T-helper 17 cell (primary cell): Measurements from ENCODE around the gene IL11. TPM values are rescaled to one million over a fixed set of nuclear protein-coding genes. Genes with fewer than 3 reads are reported as not detected.
"Not testable (repeated sequence)": the region's sequence is repeated elsewhere in the genome, so short reads cannot be mapped to it uniquely, and the experiment has no call there.

Experiments
- ATAC-seq: fragments of 150-1000 bp; cut with Tn5 transposase; 2 replicates; pipeline ENCODE4 v1.10.0; 2021; ENCODE audit warnings: mild to moderate bottlenecking, moderate library complexity
- DNase-seq, 3 donors: peaks; one replicate each; pipeline versions ENCODE4 v3.0.0 to v3.0.0-alpha.2; 2020 to 2021
- H3K9me3 ChIP-seq: one replicate; pipeline ENCODE4 v1.7.0; 2013; ENCODE audit warnings: low read length, mild to moderate bottlenecking; ENCODE audit not compliant: control insufficient read depth, poor library complexity, severe bottlenecking
- H3K27ac Mint-ChIP-seq: one replicate; pipeline ENCODE4 v1.8.0; 2022; ENCODE audit warnings: mild to moderate bottlenecking, moderate library complexity, mixed read lengths
- H3K27me3 Mint-ChIP-seq: one replicate; pipeline ENCODE4 v1.8.0; 2022; ENCODE audit warnings: mixed read lengths
- H3K36me3 Mint-ChIP-seq: one replicate; pipeline ENCODE4 v1.8.0; 2022; ENCODE audit warnings: low read depth, mixed read lengths
- H3K4me1 Mint-ChIP-seq: one replicate; pipeline ENCODE4 v1.8.0; 2022; ENCODE audit warnings: mild to moderate bottlenecking, mixed read lengths
- H3K4me3 Mint-ChIP-seq: one replicate; pipeline ENCODE4 v1.8.0; 2022; ENCODE audit warnings: mild to moderate bottlenecking, moderate library complexity, mixed read lengths
- total RNA-seq, 4 donors: library from RNA in 2 of 4; stranded (reverse) in 2 of 4; gene quantifications; one replicate each; pipeline ENCODE4 v1.2.3 and lab custom pipeline; 2022 to 2026

IL11 gene
- total RNA-seq, 2 donors from 2014 or later: 0.25 to 0.89 TPM

GRCh38 chr19:55329791-55330190 is 40.5 kb downstream of the IL11 start:
- not testable (repeated sequence) for H3K36me3 Mint-ChIP-seq, H3K27ac Mint-ChIP-seq, ATAC-seq, H3K9me3 ChIP-seq, H3K4me3 Mint-ChIP-seq, DNase-seq, H3K4me1 Mint-ChIP-seq
- H3K27me3 Mint-ChIP-seq: peaks cover 14% of the 10 kb centered on the region

- ATAC-seq, H3K36me3 Mint-ChIP-seq, H3K4me3 Mint-ChIP-seq, H3K27me3 Mint-ChIP-seq, DNase-seq, H3K4me1 Mint-ChIP-seq, H3K9me3 ChIP-seq: not testable (repeated sequence)
- peak overlapping the region; percentile 60 for H3K27ac Mint-ChIP-seq
These were observed 41.4 kb downstream of the IL11 start for GRCh38 chr19:55328774-55329318.

GRCh38 chr19:55325172-55325571 is 45.1 kb downstream of the IL11 start, which contains the start of gene TMEM150B:
TMEM150B (minus strand) TSS chr19:55325341; CDS start chr19:55321036, 4,305 bp downstream.
- H3K27ac Mint-ChIP-seq: no peak within 1 kb of the TSS
- H3K27me3 Mint-ChIP-seq: peaks cover 25% of the 10 kb centered on the region
- H3K36me3 Mint-ChIP-seq: no peaks in the 10 kb centered on the region
- peaks cover 8% of the 10 kb centered on the region for H3K4me1 Mint-ChIP-seq
- ATAC-seq (peak; percentile 39), DNase-seq (no peak)
- peak within 1 kb of the TSS; percentile 33 for H3K4me3 Mint-ChIP-seq
- no peaks in the 10 kb centered on the region for H3K9me3 ChIP-seq

GRCh38 chr19:55324662-55325061 is 45.6 kb downstream of the IL11 start:
- DNase-seq (no peak), ATAC-seq (no peak)
- H3K9me3 ChIP-seq: no peaks in the 10 kb centered on the region
- no peak overlapping the region for H3K27ac Mint-ChIP-seq
- H3K4me1 Mint-ChIP-seq: peaks cover 8% of the 10 kb centered on the region
- H3K4me3 Mint-ChIP-seq: peak overlapping the region; percentile 33
- H3K27me3 Mint-ChIP-seq: peaks cover 25% of the 10 kb centered on the region
- H3K36me3 Mint-ChIP-seq: no peaks in the 10 kb centered on the region

GRCh38 chr19:55322204-55322885 is 47.9 kb downstream of the IL11 start:
- ATAC-seq: no peak
- Mint-ChIP-seq H3K27ac (peak overlapping the region; percentile 84), H3K27me3 (peaks cover 25% of the 10 kb centered on the region), H3K4me3 (no peak overlapping the region), H3K36me3 (no peaks in the 10 kb centered on the region), H3K4me1 (peaks cover 8% of the 10 kb centered on the region)
- no peaks in the 10 kb centered on the region for H3K9me3 ChIP-seq
- no peak for DNase-seq

GRCh38 chr19:55321466-55322137 is 48.7 kb downstream of the IL11 start:
- peak overlapping the region; percentile 29 for H3K27ac Mint-ChIP-seq
- H3K9me3 ChIP-seq: no peaks in the 10 kb centered on the region
- H3K4me1 Mint-ChIP-seq: peaks cover 8% of the 10 kb centered on the region
- no peaks in the 10 kb centered on the region for H3K36me3 Mint-ChIP-seq
- DNase-seq (no peak), ATAC-seq (no peak)
- no peak overlapping the region for H3K4me3 Mint-ChIP-seq
- peaks cover 25% of the 10 kb centered on the region for H3K27me3 Mint-ChIP-seq

GRCh38 chr19:55320844-55321419 is 49.3 kb downstream of the IL11 start:
- Mint-ChIP-seq H3K36me3 (no peaks in the 10 kb centered on the region), H3K4me1 (peaks cover 8% of the 10 kb centered on the region), H3K27me3 (peaks cover 25% of the 10 kb centered on the region), H3K27ac (no peak overlapping the region), H3K4me3 (no peak overlapping the region)
- ATAC-seq (no peak), DNase-seq (no peak)
- no peaks in the 10 kb centered on the region for H3K9me3 ChIP-seq

GRCh38 chr19:55319785-55320184 is 50.5 kb downstream of the IL11 start:
- no peak overlapping the region for H3K4me3 Mint-ChIP-seq
- peaks cover 8% of the 10 kb centered on the region for H3K4me1 Mint-ChIP-seq
- H3K9me3 ChIP-seq: no peaks in the 10 kb centered on the region
- peaks cover 22% of the 10 kb centered on the region for H3K27me3 Mint-ChIP-seq
- no peaks in the 10 kb centered on the region for H3K36me3 Mint-ChIP-seq
- H3K27ac Mint-ChIP-seq: no peak overlapping the region
- ATAC-seq (no peak), DNase-seq (no peak)

- ATAC-seq (no peak), DNase-seq (no peak)
- Mint-ChIP-seq H3K27ac (no peak overlapping the region), H3K36me3 (no peaks in the 10 kb centered on the region), H3K4me3 (no peak overlapping the region), H3K4me1 (peaks cover 3% of the 10 kb centered on the region), H3K27me3 (peaks cover 5% of the 10 kb centered on the region)
- no peaks in the 10 kb centered on the region for H3K9me3 ChIP-seq
These were observed 53.6 kb downstream of the IL11 start for GRCh38 chr19:55316646-55317045.

GRCh38 chr19:55315956-55316525 is 54.2 kb downstream of the IL11 start:
- DNase-seq: no peak
- Mint-ChIP-seq H3K27me3 (no peaks in the 10 kb centered on the region), H3K27ac (no peak overlapping the region), H3K4me3 (no peak overlapping the region), H3K36me3 (no peaks in the 10 kb centered on the region), H3K4me1 (peaks cover 2% of the 10 kb centered on the region)
- no peak for ATAC-seq
- H3K9me3 ChIP-seq: no peaks in the 10 kb centered on the region

- H3K9me3 ChIP-seq: no peaks in the 10 kb centered on the region
- no peak overlapping the region for H3K4me3 Mint-ChIP-seq
- no peaks in the 10 kb centered on the region for H3K36me3 Mint-ChIP-seq
- peaks cover 2% of the 10 kb centered on the region for H3K4me1 Mint-ChIP-seq
- DNase-seq (no peak), ATAC-seq (no peak)
- H3K27me3 Mint-ChIP-seq: no peaks in the 10 kb centered on the region
- H3K27ac Mint-ChIP-seq: no peak overlapping the region
These were observed 55.9 kb downstream of the IL11 start for GRCh38 chr19:55314396-55314795.
